GM20000 (cell line): ENCODE data around the gene NAV2.

ENCODE experiments used
- DNase-seq: peaks from one replicate; pipeline ENCODE4 v3.0.0; 2012; ENCODE audit warnings: low spot score
- CTCF ChIP-seq: IDR thresholded peaks from 2 replicates; pipeline ENCODE4 v1.5.1; 2012; ENCODE audit warnings: mild to moderate bottlenecking, control low read depth; ENCODE audit errors: extremely low read depth, missing control alignments

The NAV2 gene

GRCh38 chr11:19867064-19867463, 154.4 kb downstream of the NAV2 start:
- no peak for DNase-seq
- TF ChIP-seq CTCF = no peak

- DNase-seq = no peak
- TF ChIP-seq CTCF = no peak
These were observed 155.7 kb downstream of the NAV2 start for GRCh38 chr11:19868281-19868821.

- no peak for TF ChIP-seq CTCF
- DNase-seq = no peak
These were observed 156.2 kb downstream of the NAV2 start for GRCh38 chr11:19868871-19869270.

- DNase-seq = no peak
These were observed 156.8 kb downstream of the NAV2 start for GRCh38 chr11:19869466-19869865.

GRCh38 chr11:19869946-19870589, 157.4 kb downstream of the NAV2 start:
- DNase-seq = no peak
- TF ChIP-seq CTCF = no peak

More at GRCh38 chr11:19869466-19869865, 156.8 kb downstream of the NAV2 start:
- TF ChIP-seq CTCF = no peak

- no peak for DNase-seq
- TF ChIP-seq CTCF = no peak
These were observed 158.9 kb downstream of the NAV2 start for GRCh38 chr11:19871531-19871930.

GRCh38 chr11:19872512-19873145, 160.0 kb downstream of the NAV2 start:
- no peak for DNase-seq
- TF ChIP-seq CTCF = no peak
